Parathyroid adenoma (tissue), 2 donors: Measurements from ENCODE around the gene MAML2.

ENCODE experiments used
- H2AFZ ChIP-seq: fragments of 300-600 bp; sonication (generic); one replicate; pipeline ENCODE4 v1.7.0; 2017; ENCODE audit warnings: antibody characterized with exemption, mild to moderate bottlenecking
- H3K27ac ChIP-seq: fragments of 300-600 bp; sonication (generic); one replicate; pipeline ENCODE4 v1.7.0; 2017
- H3K27me3 ChIP-seq: fragments of 300-600 bp; sonication (generic); one replicate; pipeline ENCODE4 v1.7.0; 2017; ENCODE audit warnings: low read length; ENCODE audit not compliant: control insufficient read depth, insufficient read depth
- H3K36me3 ChIP-seq: fragments of 300-600 bp; sonication (generic); one replicate; pipeline ENCODE4 v1.7.0; 2017; ENCODE audit warnings: low read length; ENCODE audit not compliant: control insufficient read depth, insufficient read depth
- H3K4me1 ChIP-seq: fragments of 300-600 bp; sonication (generic); one replicate; pipeline ENCODE4 v1.7.0; 2017; ENCODE audit warnings: control low read depth
- H3K4me2 ChIP-seq: fragments of 300-600 bp; sonication (generic); one replicate; pipeline ENCODE4 v1.7.0; 2017; ENCODE audit warnings: low read length
- H3K4me3 ChIP-seq: fragments of 300-600 bp; sonication (generic); one replicate; pipeline ENCODE4 v1.7.0; 2017; ENCODE audit warnings: low read depth, low read length
- H3K79me2 ChIP-seq: fragments of 300-600 bp; sonication (generic); one replicate; pipeline ENCODE4 v1.7.0; 2017; ENCODE audit warnings: control low read depth
- H3K9ac ChIP-seq: fragments of 300-600 bp; sonication (generic); one replicate; pipeline ENCODE4 v1.7.0; 2017; ENCODE audit warnings: mild to moderate bottlenecking
- H3K9me3 ChIP-seq: fragments of 300-600 bp; sonication (generic); one replicate; pipeline ENCODE4 v1.7.0; 2017; ENCODE audit warnings: low read length; ENCODE audit not compliant: control insufficient read depth
- TF ChIP-seq, protein P1 (sequence below): fragments of 300-600 bp; sonication (generic); IDR thresholded peaks from one replicate; pipeline ENCODE4 v1.7.0; 2017; ENCODE audit warnings: antibody characterized with exemption, mild to moderate bottlenecking
- donor health status: primary hyperparathyroidism.

MAML2 gene

DNA sequence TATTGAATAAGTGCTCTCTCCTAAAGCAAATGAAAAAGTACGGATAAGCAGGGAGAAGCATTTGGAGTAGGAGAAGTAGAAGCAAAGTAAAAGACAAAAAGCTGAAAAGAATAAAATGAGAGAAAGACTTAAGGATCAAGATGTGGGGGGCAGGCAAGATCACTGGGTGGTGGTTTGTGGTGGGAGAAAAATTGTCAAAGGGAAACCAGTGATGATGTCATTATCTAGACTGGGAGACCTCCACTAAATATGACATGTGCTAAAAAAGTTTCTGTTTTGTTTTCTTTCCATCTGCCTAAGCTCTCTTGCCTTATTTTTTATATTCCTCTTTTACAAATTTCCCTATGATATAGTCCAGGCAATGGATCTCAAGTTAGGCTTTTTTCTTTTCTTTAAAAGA lies 14.8 kb upstream of the MAML2 start:
- Histone ChIP-seq H3K36me3 (no peaks in the 10 kb centered on the region), H3K79me2 (no peaks in the 10 kb centered on the region)

DNA sequence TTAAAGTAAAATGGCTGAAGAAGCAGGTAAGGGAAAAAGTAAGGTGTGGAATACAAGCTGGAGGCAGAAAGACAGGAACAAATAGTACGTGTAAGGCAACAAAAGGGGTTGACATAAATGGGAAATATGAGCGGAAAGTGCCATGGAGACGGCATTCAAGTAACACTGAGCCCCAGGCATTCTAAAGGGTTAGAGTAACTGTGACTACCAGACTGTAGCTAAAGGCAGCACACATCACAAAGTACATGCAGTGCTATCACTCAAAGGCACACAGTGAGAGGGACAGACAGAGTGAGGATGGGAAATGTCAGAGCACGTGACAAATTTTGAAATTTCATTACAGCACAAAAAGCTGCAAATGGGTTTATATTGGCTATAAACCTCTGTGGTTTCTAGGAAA lies 13.9 kb upstream of the MAML2 start:
- Histone ChIP-seq H3K4me2 (no peak overlapping the region), H3K9ac (no peak overlapping the region), H3K4me1 (no peaks in the 10 kb centered on the region), H3K27ac (no peak overlapping the region), H2AFZ (no peak overlapping the region), H3K79me2 (no peaks in the 10 kb centered on the region), H3K36me3 (no peaks in the 10 kb centered on the region), H3K4me3 (no peak overlapping the region), H3K27me3 (no peaks in the 10 kb centered on the region), H3K9me3 (no peaks in the 10 kb centered on the region)
- TF ChIP-seq, protein P1, sequence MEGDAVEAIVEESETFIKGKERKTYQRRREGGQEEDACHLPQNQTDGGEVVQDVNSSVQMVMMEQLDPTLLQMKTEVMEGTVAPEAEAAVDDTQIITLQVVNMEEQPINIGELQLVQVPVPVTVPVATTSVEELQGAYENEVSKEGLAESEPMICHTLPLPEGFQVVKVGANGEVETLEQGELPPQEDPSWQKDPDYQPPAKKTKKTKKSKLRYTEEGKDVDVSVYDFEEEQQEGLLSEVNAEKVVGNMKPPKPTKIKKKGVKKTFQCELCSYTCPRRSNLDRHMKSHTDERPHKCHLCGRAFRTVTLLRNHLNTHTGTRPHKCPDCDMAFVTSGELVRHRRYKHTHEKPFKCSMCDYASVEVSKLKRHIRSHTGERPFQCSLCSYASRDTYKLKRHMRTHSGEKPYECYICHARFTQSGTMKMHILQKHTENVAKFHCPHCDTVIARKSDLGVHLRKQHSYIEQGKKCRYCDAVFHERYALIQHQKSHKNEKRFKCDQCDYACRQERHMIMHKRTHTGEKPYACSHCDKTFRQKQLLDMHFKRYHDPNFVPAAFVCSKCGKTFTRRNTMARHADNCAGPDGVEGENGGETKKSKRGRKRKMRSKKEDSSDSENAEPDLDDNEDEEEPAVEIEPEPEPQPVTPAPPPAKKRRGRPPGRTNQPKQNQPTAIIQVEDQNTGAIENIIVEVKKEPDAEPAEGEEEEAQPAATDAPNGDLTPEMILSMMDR: no peak

More for the DNA sequence above, 14.8 kb upstream of the MAML2 start:
- H2AFZ ChIP-seq: no peak overlapping the region
- H3K9ac ChIP-seq: no peak overlapping the region
- TF ChIP-seq, protein P1: no peak
- H3K27ac ChIP-seq: no peak overlapping the region
- no peaks in the 10 kb centered on the region for H3K4me1 ChIP-seq
- H3K4me3 ChIP-seq: no peak overlapping the region
- no peak overlapping the region for H3K4me2 ChIP-seq
- no peaks in the 10 kb centered on the region for H3K9me3 ChIP-seq
- no peaks in the 10 kb centered on the region for H3K27me3 ChIP-seq

DNA sequence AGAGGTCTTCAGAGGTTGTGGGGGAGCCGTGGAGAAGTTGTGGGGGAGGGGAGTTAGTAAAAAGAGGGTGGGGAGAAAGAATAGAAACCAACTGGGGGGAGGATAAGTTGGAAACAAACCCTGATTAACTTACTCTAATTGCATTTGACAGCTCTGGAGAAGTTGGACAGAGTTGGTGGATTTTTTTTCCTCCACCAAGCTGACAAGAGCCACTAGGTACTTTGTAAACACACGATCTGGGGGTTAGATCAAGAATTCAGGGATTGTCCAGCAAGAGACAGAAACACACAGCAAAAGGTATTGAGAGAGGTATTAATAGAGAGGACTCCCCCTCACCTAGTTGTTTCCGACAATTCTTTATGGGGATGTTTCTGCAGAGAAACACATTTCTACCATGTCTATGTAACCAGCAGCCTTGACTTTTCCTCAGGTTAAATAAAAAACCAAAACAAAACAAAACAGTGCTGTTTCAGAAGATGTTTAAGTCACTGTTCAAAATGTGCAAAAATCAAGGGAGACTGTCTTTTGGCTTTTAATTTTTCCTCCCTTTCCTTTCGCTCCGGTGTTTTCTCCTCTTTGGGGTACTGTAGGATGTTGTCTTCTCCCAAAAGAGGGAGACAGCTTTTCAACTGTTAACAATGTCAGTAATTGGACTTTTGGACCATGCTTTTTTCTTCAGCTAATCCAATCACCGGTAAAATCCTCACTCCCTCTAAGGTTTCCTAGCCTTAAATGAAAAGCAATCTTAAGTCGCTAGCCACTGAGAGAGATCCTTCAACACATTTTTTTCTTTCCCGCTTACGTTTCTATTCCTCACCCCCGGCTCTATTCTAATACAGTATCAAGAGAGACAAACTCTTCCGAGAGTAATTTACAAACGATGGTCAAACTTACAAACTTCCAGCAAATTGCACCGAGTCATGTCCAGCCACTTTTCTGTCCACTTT lies 708 bp downstream of the MAML2 start:
- H3K4me1 ChIP-seq: peaks cover 18% of the 10 kb centered on the region
- H3K4me2 ChIP-seq: peak overlapping the region; percentile 76

DNA sequence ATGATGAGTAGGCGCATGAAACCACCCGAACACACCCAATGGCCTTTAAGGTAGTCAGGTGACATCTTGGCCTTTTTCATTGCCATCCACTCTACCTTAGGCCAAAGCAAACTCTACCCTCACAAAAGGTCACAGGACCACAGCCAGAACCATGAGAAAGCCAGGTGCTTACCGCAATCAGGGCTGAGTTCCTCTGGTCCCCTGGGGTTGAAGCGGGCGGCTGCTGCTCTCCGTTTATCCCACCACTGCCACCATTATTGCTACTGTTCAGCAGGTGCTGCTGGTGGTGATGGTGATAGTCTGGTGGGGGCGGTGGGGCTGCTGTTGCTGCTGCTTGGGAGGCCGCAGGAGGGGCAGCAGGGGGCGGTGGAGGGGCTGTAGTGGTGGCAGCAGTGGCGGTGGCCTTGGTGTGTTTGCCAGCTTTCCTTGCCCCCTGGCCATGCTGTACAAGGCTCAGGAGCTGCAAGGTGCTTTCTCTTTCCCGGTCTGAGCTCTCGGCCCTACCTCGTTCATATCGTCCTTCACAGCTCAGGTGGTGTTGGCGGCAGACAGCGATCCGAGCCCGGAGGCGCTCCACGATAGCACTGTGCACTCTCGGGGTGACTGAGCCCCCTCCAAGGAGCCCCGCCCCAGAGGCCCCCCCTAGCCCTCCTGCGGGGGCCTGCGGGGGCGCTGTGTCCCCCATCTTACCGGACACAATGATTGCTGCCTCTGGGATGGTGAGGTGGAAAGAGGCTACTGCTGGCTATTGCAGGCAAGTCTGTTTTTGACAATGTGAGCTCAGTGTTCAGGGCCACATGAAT lies 1.6 kb downstream of the MAML2 start:
- TF ChIP-seq, protein P1: no peak
- Histone ChIP-seq H3K9me3 (no peaks in the 10 kb centered on the region), H3K36me3 (no peaks in the 10 kb centered on the region), H3K4me3 (peak overlapping the region; percentile 95), H3K79me2 (peaks cover 9% of the 10 kb centered on the region), H3K27me3 (no peaks in the 10 kb centered on the region), H3K4me1 (peaks cover 18% of the 10 kb centered on the region), H3K9ac (no peak overlapping the region), H2AFZ (peak overlapping the region; percentile 80), H3K27ac (peak overlapping the region; percentile 89), H3K4me2 (peak overlapping the region; percentile 76)

More for the DNA sequence above, 708 bp downstream of the MAML2 start:
- H2AFZ ChIP-seq: peak overlapping the region; percentile 80
- TF ChIP-seq, protein P1: no peak
- H3K9me3 ChIP-seq: no peaks in the 10 kb centered on the region
- H3K9ac ChIP-seq: peak overlapping the region; percentile 14
- H3K4me3 ChIP-seq: peak overlapping the region; percentile 95
- peak overlapping the region; percentile 89 for H3K27ac ChIP-seq
- H3K27me3 ChIP-seq: no peaks in the 10 kb centered on the region
- peaks cover 9% of the 10 kb centered on the region for H3K79me2 ChIP-seq
- H3K36me3 ChIP-seq: no peaks in the 10 kb centered on the region
